ENCODE data around the gene RAI2. TPM values are rescaled to one million over a fixed set of nuclear protein-coding genes. Genes with fewer than 3 reads are reported as not detected.

Gene RAI2
- total RNA-seq, 4 donors from 2014 or later = 22.1 to 90.4 (median 47.7) TPM

- no peak for TF ChIP-seq CTCF (IDR thresholded peaks at IDR 0.05; ENCODE audit: low read depth)
Observed at GRCh38 chrX:17788439-17788838, 72.7 kb downstream of the RAI2 start.

- no peak for TF ChIP-seq CTCF (IDR thresholded peaks at IDR 0.05; ENCODE audit: low read depth)
Observed at GRCh38 chrX:17787557-17787956, 73.5 kb downstream of the RAI2 start.

- TF ChIP-seq CTCF (IDR thresholded peaks at IDR 0.05; ENCODE audit: low read depth) = no peak
Observed at GRCh38 chrX:17779434-17779833, 81.7 kb downstream of the RAI2 start.

GRCh38 chrX:17778997-17779396, 82.1 kb downstream of the RAI2 start:
- TF ChIP-seq CTCF (IDR thresholded peaks at IDR 0.05; ENCODE audit: low read depth) = no peak

- TF ChIP-seq CTCF (IDR thresholded peaks at IDR 0.05; ENCODE audit: low read depth) = no peak
Observed at GRCh38 chrX:17774053-17774452, 87.0 kb downstream of the RAI2 start.

- TF ChIP-seq CTCF (IDR thresholded peaks at IDR 0.05; ENCODE audit: low read depth) = no peak
Observed at GRCh38 chrX:17773221-17773876, 87.7 kb downstream of the RAI2 start.

GRCh38 chrX:17769701-17770269, 91.3 kb downstream of the RAI2 start:
- TF ChIP-seq CTCF (IDR thresholded peaks at IDR 0.05; ENCODE audit: low read depth) = no peak
